HEK293T (cell line): ENCODE measurements around the gene CRB3.

Source experiments
- CTBP1 ChIP-seq: fragments of 450-650 bp; IDR thresholded peaks from 2 replicates; pipeline ENCODE4 v1.6.1; 2016; ENCODE audit warnings: borderline replicate concordance
- FOXK2 ChIP-seq: fragments of 450-650 bp; IDR thresholded peaks from 2 replicates; pipeline ENCODE4 v1.6.1; 2016; ENCODE audit warnings: mild to moderate bottlenecking
- SP1 ChIP-seq: fragments of 450-650 bp; IDR thresholded peaks from 2 replicates; pipeline ENCODE4 v1.6.1; 2017
- TARDBP ChIP-seq: fragments of 450-650 bp; IDR thresholded peaks from 2 replicates; pipeline ENCODE4 v1.6.1; 2016
- ZNF384 ChIP-seq: fragments of 450-650 bp; IDR thresholded peaks from 2 replicates; pipeline ENCODE4 v1.6.1; 2016

- TF ChIP-seq FOXK2: no peak
- no peak for TF ChIP-seq SP1
- TF ChIP-seq ZNF384: no peak
- no peak for TF ChIP-seq TARDBP
- TF ChIP-seq CTBP1: no peak
These were observed 25.4 kb downstream of the CRB3 start for GRCh38 chr19:6489278-6490061.
